DND-41 (cell line): ENCODE measurements around the gene FLT3LG.

Experiments used
- EZH2 ChIP-seq: IDR thresholded peaks from 3 replicates; pipeline ENCODE4 v1.6.1; 2012; ENCODE audit warnings: borderline replicate concordance, low read depth, mild to moderate bottlenecking, moderate library complexity, low read length, inconsistent platforms; ENCODE audit not compliant: severe bottlenecking
- TF ChIP-seq, protein P1 (sequence below): IDR thresholded peaks from 2 replicates; pipeline ENCODE4 v1.5.1; 2012; ENCODE audit warnings: borderline replicate concordance, low read length, moderate library complexity, mild to moderate bottlenecking; ENCODE audit not compliant: poor library complexity, severe bottlenecking; ENCODE audit errors: extremely low read depth

DNA sequence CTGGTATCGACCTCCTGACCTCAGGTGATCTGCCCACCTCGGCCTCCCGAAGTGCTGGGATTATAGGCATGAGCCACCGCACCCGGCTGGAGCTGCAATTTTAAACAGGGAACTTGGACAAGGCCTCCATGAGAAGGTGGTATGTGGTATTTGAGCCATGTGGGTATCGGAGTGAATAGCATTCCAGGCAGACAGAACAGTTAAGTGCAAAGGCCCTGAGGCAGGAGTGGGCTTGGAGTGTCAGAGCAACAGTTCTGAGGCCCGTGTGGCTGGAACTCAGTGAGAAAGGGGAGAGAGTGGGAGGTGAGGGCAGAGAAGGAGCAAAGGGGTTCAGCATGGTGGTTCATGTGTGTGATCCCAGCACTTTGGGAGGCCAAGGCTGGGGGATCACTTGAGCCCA lies 56.7 kb downstream of the FLT3LG start:
- TF ChIP-seq, protein P1, sequence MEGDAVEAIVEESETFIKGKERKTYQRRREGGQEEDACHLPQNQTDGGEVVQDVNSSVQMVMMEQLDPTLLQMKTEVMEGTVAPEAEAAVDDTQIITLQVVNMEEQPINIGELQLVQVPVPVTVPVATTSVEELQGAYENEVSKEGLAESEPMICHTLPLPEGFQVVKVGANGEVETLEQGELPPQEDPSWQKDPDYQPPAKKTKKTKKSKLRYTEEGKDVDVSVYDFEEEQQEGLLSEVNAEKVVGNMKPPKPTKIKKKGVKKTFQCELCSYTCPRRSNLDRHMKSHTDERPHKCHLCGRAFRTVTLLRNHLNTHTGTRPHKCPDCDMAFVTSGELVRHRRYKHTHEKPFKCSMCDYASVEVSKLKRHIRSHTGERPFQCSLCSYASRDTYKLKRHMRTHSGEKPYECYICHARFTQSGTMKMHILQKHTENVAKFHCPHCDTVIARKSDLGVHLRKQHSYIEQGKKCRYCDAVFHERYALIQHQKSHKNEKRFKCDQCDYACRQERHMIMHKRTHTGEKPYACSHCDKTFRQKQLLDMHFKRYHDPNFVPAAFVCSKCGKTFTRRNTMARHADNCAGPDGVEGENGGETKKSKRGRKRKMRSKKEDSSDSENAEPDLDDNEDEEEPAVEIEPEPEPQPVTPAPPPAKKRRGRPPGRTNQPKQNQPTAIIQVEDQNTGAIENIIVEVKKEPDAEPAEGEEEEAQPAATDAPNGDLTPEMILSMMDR, result no peak
- no peak for TF ChIP-seq EZH2
